Testis (tissue), 2 donors: ENCODE data around the gene ARMC2.

ENCODE experiments used
- CTCF ChIP-seq, 3 experiments: fragments of 450-650 bp in 2 of 3; fragments of 200-600 bp in 1 of 3; sonication (generic) in 1 of 3; IDR thresholded peaks; one replicate each; pipeline ENCODE4 v1.5.1; 2016 to 2019; ENCODE audit warnings: antibody characterized with exemption in 3 of 3, mild to moderate bottlenecking in 2 of 3, moderate library complexity in 1 of 3
- POLR2A ChIP-seq: fragments of 450-650 bp; IDR thresholded peaks from one replicate; pipeline ENCODE4 v1.6.1; 2017; ENCODE audit warnings: antibody characterized with exemption, mild to moderate bottlenecking, moderate library complexity

DNA sequence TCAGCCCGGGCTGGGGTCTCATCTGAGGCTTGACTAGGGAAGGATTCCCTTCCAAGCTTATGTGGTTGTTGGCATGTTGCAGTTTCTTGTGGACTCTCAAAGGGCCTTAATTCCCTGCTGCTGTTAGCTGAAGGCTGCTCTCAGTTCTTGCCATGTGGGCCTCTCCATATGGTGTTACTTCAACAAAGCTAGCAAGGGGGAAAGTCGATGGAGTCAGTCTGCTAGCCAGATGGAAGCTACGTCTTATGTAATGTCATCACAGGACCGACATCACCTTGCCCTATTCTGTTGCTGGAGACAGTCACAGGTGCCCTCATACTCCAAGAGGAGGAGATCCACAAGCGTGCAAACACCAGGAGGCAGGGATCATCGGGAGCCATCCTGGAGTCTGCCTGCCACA is 43.3 kb upstream of the ARMC2 start:
- TF ChIP-seq CTCF (IDR thresholded peaks at IDR 0.05) (no peak), POLR2A (no peak)
